ENCODE measurements around the gene ADO. TPM values are rescaled to one million over a fixed set of nuclear protein-coding genes. Genes with fewer than 3 reads are reported as not detected.

Gene ADO
- total and polyA plus RNA-seq, 9 of the 15 experiments (the other 6 are each of a cell fraction or from before 2014, with no cell fraction given) = 3.0 to 20.0 (median 16.1) TPM

DNA sequence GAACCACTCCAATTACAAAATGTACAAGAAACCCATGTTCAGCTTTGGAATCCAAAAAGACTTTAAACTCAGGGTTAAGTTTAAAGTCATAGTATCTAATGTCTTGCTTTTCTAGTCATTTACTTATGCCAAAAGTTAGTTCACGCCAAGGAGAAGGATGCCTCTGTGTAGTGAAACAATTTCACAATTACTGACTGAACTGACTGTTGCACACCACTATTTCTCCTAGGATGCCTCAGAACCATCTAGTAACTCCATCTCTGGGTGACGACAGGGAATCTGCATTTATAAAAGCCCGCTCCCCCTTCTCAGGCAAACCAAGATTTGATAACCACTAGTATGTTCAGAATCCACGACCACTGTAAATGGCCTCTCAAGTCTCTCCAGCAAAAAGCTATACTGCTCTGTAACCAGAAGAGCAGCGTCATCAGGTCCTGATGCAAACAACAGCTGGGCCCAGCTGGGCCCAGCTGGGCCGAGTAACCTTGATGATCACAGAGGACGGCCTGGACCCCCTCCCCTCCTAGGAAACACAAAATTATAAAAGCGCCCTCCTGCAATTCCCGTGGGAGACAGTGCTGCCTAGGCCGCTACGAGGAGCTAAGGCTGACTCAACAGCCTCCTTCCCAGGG, 680 bp upstream of the ADO start:
- in situ Hi-C loops (cut with MboI) (no loop called here), intact Hi-C loops (cut with micrococcal nuclease) (no loop called here)
- DNase-seq (ENCODE audit: extremely low read depth in 1 of 4, low spot score in 3 of 4) (no peak), ATAC-seq (peak; percentile 11; the same call in 1 of the 3 replicates), FAIRE-seq (no peak)
- Histone ChIP-seq H3K9me3 (replicated peaks; ENCODE audit: control insufficient read depth, insufficient read depth, low read depth, low read length) (no peaks in the 10 kb centered on the region), H3K4me2 (ENCODE audit: insufficient read depth, low read length) (peak overlapping the region; percentile 94), H4K20me1 (replicated peaks; ENCODE audit: control insufficient read depth, insufficient read depth, low read length) (peaks cover 18% of the 10 kb centered on the region), H3K4me1 (replicated peaks in 1 of 2; ENCODE audit: control insufficient read depth in 2 of 2, insufficient read depth in 2 of 2, low read length in 2 of 2) (peaks cover 16 to 20% of the 10 kb centered on the region in 2 experiments; a peak in 4 of 5 replicates), H3K9ac (ENCODE audit: insufficient read depth in 1 of 2, low read depth in 2 of 2, low read length in 2 of 2) (peak overlapping the region; percentile 91 to 96), H3K36me3 (ENCODE audit: control insufficient read depth, insufficient read depth, low read length) (peaks cover 30% of the 10 kb centered on the region), H2AFZ (ENCODE audit: low read depth, low read length) (peak overlapping the region; percentile 100), H3K4me3 (peak overlapping the region; percentile 86), H3K27ac (ENCODE audit: extremely low read depth, low read depth, low read length) (peak overlapping the region; percentile 97), H3K9me1 (ENCODE audit: control insufficient read depth, insufficient read depth, low read length) (peaks cover 3% of the 10 kb centered on the region), H3K79me2 (ENCODE audit: control insufficient read depth, insufficient read depth, low read length) (peaks cover 39% of the 10 kb centered on the region), H3K27me3 (ENCODE audit: control insufficient read depth in 2 of 2, insufficient read depth in 2 of 2, low read length in 2 of 2) (peaks cover 0 to 3% of the 10 kb centered on the region in 2 experiments; a peak in 2 of 5 replicates)
- WGBS (ENCODE audit: insufficient coverage, low coverage, missing lambda C conversion rate) = 50% methylated on average over 11 of the region's 11 CpGs
- POLR2A ChIA-PET = interaction anchor here (0.6 to 1.2 kb wide), 4 partner anchors 10 to 221 kb away, joined by 3 read pairs; no protein-coding TSS in a partner anchor
- CTCF ChIA-PET (ENCODE audit: low intra/inter-chr PET ratio) = no interaction called here
- TSS peak; percentile 86 for BruUV-seq (replicated peaks)
- peak; percentile 19; the same call in 1 of the 2 replicates for TF ChIP-seq CEBPB (tag; IDR thresholded peaks at IDR 0.05)
- peak; percentile 73; the same call in 1 of the 2 replicates for TF ChIP-seq ESRRA (IDR thresholded peaks at IDR 0.05; ENCODE audit: borderline replicate concordance, low read depth)
- no peak for TF ChIP-seq CAMTA2 (CRISPR knock-in tag; conservative IDR thresholded peaks at IDR 0.05)
- TF ChIP-seq, protein P1, sequence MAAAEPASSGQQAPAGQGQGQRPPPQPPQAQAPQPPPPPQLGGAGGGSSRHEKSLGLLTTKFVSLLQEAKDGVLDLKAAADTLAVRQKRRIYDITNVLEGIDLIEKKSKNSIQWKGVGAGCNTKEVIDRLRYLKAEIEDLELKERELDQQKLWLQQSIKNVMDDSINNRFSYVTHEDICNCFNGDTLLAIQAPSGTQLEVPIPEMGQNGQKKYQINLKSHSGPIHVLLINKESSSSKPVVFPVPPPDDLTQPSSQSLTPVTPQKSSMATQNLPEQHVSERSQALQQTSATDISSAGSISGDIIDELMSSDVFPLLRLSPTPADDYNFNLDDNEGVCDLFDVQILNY (CRISPR knock-in tag; IDR thresholded peaks at IDR 0.05) = no peak
- 0 out of 2 replicates have a peak, but pooled peaks have one; percentile 43 for TF ChIP-seq BACH1 (tag; IDR thresholded peaks at IDR 0.05)
- TF ChIP-seq, protein P2, sequence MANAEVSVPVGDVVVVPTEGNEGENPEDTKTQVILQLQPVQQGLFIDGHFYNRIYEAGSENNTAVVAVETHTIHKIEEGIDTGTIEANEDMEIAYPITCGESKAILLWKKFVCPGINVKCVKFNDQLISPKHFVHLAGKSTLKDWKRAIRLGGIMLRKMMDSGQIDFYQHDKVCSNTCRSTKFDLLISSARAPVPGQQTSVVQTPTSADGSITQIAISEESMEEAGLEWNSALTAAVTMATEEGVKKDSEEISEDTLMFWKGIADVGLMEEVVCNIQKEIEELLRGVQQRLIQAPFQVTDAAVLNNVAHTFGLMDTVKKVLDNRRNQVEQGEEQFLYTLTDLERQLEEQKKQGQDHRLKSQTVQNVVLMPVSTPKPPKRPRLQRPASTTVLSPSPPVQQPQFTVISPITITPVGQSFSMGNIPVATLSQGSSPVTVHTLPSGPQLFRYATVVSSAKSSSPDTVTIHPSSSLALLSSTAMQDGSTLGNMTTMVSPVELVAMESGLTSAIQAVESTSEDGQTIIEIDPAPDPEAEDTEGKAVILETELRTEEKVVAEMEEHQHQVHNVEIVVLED (CRISPR knock-in tag; IDR thresholded peaks at IDR 0.05) = no peak
- TF ChIP-seq, protein P3, sequence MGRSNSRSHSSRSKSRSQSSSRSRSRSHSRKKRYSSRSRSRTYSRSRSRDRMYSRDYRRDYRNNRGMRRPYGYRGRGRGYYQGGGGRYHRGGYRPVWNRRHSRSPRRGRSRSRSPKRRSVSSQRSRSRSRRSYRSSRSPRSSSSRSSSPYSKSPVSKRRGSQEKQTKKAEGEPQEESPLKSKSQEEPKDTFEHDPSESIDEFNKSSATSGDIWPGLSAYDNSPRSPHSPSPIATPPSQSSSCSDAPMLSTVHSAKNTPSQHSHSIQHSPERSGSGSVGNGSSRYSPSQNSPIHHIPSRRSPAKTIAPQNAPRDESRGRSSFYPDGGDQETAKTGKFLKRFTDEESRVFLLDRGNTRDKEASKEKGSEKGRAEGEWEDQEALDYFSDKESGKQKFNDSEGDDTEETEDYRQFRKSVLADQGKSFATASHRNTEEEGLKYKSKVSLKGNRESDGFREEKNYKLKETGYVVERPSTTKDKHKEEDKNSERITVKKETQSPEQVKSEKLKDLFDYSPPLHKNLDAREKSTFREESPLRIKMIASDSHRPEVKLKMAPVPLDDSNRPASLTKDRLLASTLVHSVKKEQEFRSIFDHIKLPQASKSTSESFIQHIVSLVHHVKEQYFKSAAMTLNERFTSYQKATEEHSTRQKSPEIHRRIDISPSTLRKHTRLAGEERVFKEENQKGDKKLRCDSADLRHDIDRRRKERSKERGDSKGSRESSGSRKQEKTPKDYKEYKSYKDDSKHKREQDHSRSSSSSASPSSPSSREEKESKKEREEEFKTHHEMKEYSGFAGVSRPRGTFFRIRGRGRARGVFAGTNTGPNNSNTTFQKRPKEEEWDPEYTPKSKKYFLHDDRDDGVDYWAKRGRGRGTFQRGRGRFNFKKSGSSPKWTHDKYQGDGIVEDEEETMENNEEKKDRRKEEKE (IDR thresholded peaks at IDR 0.05; ENCODE audit: borderline replicate concordance in 1 of 2, control insufficient read depth in 1 of 2, low read depth in 2 of 2, low read length in 1 of 2) = no peak
- TF ChIP-seq LCOR (CRISPR knock-in tag; IDR thresholded peaks at IDR 0.05) = no peak
- TF ChIP-seq, protein P4, sequence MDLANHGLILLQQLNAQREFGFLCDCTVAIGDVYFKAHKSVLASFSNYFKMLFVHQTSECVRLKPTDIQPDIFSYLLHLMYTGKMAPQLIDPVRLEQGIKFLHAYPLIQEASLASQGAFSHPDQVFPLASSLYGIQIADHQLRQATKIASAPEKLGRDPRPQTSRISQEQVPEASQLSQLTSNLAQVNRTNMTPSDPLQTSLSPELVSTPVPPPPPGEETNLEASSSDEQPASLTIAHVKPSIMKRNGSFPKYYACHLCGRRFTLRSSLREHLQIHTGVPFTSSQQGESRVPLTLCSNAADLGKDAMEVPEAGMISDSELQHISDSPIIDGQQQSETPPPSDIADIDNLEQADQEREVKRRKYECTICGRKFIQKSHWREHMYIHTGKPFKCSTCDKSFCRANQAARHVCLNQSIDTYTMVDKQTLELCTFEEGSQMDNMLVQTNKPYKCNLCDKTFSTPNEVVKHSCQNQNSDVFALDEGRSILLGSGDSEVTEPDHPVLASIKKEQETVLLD (IDR thresholded peaks at IDR 0.05) = no peak
- TF ChIP-seq NONO (IDR thresholded peaks at IDR 0.05; ENCODE audit: low read depth in 2 of 2, low read length in 1 of 2) = no peak
- TF ChIP-seq HDAC6 (IDR thresholded peaks at IDR 0.05; ENCODE audit: low read depth, low read length) = no peak
- no peak for TF ChIP-seq ZNF23 (CRISPR knock-in tag; IDR thresholded peaks at IDR 0.05)
- TF ChIP-seq ZC3H11A (IDR thresholded peaks at IDR 0.05; ENCODE audit: low read depth, low read length) = no peak
- TF ChIP-seq MECOM (CRISPR knock-in tag; IDR thresholded peaks at IDR 0.05) = no peak

Measured in K562 (cell line).